Keratinocyte (primary cell): ENCODE measurements around the gene EFR3B.

Experiments
- CTCF ChIP-seq, 3 experiments: IDR thresholded peaks in 1 of 3; conservative IDR thresholded peaks in 1 of 3; optimal IDR thresholded peaks in 1 of 3; 2 replicates in 2 of 3; 3 replicates in 1 of 3; pipeline versions ENCODE3 to v1.5.1; 2011; ENCODE audit warnings: low read length in 3 of 3, mild to moderate bottlenecking in 3 of 3, moderate library complexity in 2 of 3, control low read depth in 1 of 3, inconsistent platforms in 1 of 3; ENCODE audit not compliant: insufficient read depth in 2 of 3; ENCODE audit errors: extremely low read depth in 1 of 3
- EZH2 ChIP-seq: IDR thresholded peaks from one replicate; pipeline ENCODE4 v1.6.1; 2012; ENCODE audit warnings: inconsistent platforms, mild to moderate bottlenecking, low read length, moderate library complexity

- TF ChIP-seq CTCF (optimal IDR thresholded peaks at IDR 0.05 in 1 of 3, IDR thresholded peaks at IDR 0.05 in 1 of 3, conservative IDR thresholded peaks at IDR 0.05 in 1 of 3; ENCODE audit: extremely low read depth in 1 of 3, insufficient read depth in 2 of 3, low read length in 3 of 3) = no peak
- TF ChIP-seq EZH2 = no peak
Measured at GRCh38 chr2:25174192-25174861, 132.5 kb downstream of the EFR3B start.
